IPS-NIHi11 (cell line): ENCODE measurements around the gene ABLIM2.
A peak's percentile ranks its signal among the peaks of the same experiment; 100 is the strongest.
"Not testable (repeated sequence)": the region's sequence is repeated elsewhere in the genome, so short reads cannot be mapped to it uniquely, and the experiment has no call there.

ENCODE experiments used
- DNase-seq: peaks from one replicate; pipeline ENCODE4 v3.0.0; 2012; ENCODE audit warnings: mixed read lengths, low spot score

The ABLIM2 gene

GRCh38 chr4:7939377-7940108 lies 219.1 kb downstream of the ABLIM2 start, which contains the start of gene AFAP1:
Gene AFAP1 (minus strand): TSS chr4:7939861. CDS start chr4:7872078, 67,783 bp downstream.
- peak; percentile 99 for DNase-seq

GRCh38 chr4:7938609-7939376 lies 219.8 kb downstream of the ABLIM2 start:
- DNase-seq, result peak; percentile 60

GRCh38 chr4:7938266-7938608 lies 220.4 kb downstream of the ABLIM2 start:
- no peak for DNase-seq

- DNase-seq, result no peak
Observed at GRCh38 chr4:7937006-7937405, 221.6 kb downstream of the ABLIM2 start.

GRCh38 chr4:7933651-7934510 lies 224.7 kb downstream of the ABLIM2 start:
- no peak for DNase-seq

- DNase-seq, result no peak
Observed at GRCh38 chr4:7932287-7932686, 226.3 kb downstream of the ABLIM2 start.

GRCh38 chr4:7929118-7929951 lies 229.3 kb downstream of the ABLIM2 start:
- peak; percentile 83 for DNase-seq

- DNase-seq, result no peak
Observed at GRCh38 chr4:7928711-7929110, 229.9 kb downstream of the ABLIM2 start.

- no peak for DNase-seq
Observed at GRCh38 chr4:7926822-7927221, 231.8 kb downstream of the ABLIM2 start.

- no peak for DNase-seq
Observed at GRCh38 chr4:7924570-7924969, 234.0 kb downstream of the ABLIM2 start.

- DNase-seq, result no peak
Observed at GRCh38 chr4:7924163-7924562, 234.4 kb downstream of the ABLIM2 start.

GRCh38 chr4:7922466-7922865 lies 236.1 kb downstream of the ABLIM2 start:
- no peak for DNase-seq

- no peak for DNase-seq
Observed at GRCh38 chr4:7918981-7919380, 239.6 kb downstream of the ABLIM2 start.

GRCh38 chr4:7918187-7918586 lies 240.4 kb downstream of the ABLIM2 start:
- not testable (repeated sequence) for DNase-seq

- DNase-seq, result no peak
Observed at GRCh38 chr4:7917669-7918068, 240.9 kb downstream of the ABLIM2 start.

GRCh38 chr4:7915875-7916242 lies 242.8 kb downstream of the ABLIM2 start:
- DNase-seq, result no peak
